Ammon's horn (tissue), 1 donor: ENCODE data around the gene CEP95.
"Not testable (repeated sequence)": the region's sequence is repeated elsewhere in the genome, so short reads cannot be mapped to it uniquely, and the experiment has no call there.

Experiments
- DNase-seq: peaks from one replicate; pipeline ENCODE4 v3.0.0-alpha.2; 2016; ENCODE audit warnings: low spot score

The CEP95 gene

GRCh38 chr17:64506576-64507412 lies at the start of gene CEP95:
TSS of gene CEP95 (plus strand) at chr17:64506977. CDS start at chr17:64507098, 121 bp downstream.
- peak; percentile 96 for DNase-seq

GRCh38 chr17:64457156-64457555 lies 49.6 kb upstream of the CEP95 start:
- DNase-seq, result no peak

- DNase-seq, result no peak
Measured at GRCh38 chr17:64458756-64459155, 48.0 kb upstream of the CEP95 start.

GRCh38 chr17:64459284-64459747 lies 47.5 kb upstream of the CEP95 start:
- no peak for DNase-seq

GRCh38 chr17:64459818-64460217 lies 47.0 kb upstream of the CEP95 start:
- not testable (repeated sequence) for DNase-seq

GRCh38 chr17:64460955-64461354 lies 45.8 kb upstream of the CEP95 start:
- no peak for DNase-seq

GRCh38 chr17:64461788-64462187 lies 45.0 kb upstream of the CEP95 start:
- DNase-seq, result no peak

GRCh38 chr17:64466019-64466735 lies 40.6 kb upstream of the CEP95 start:
- no peak for DNase-seq

GRCh38 chr17:64466834-64467233 lies 39.9 kb upstream of the CEP95 start:
- not testable (repeated sequence) for DNase-seq

- DNase-seq, result no peak
Measured at GRCh38 chr17:64470625-64471024, 36.2 kb upstream of the CEP95 start.

- no peak for DNase-seq
Measured at GRCh38 chr17:64471440-64471839, 35.3 kb upstream of the CEP95 start.

GRCh38 chr17:64472564-64472963 lies 34.2 kb upstream of the CEP95 start:
- DNase-seq, result no peak

GRCh38 chr17:64477849-64478248 lies 28.9 kb upstream of the CEP95 start:
- DNase-seq, result no peak

- no peak for DNase-seq
Measured at GRCh38 chr17:64480951-64481350, 25.8 kb upstream of the CEP95 start.

GRCh38 chr17:64484380-64484779 lies 22.4 kb upstream of the CEP95 start:
- DNase-seq, result no peak

GRCh38 chr17:64488301-64488700 lies 18.5 kb upstream of the CEP95 start:
- DNase-seq, result no peak

- DNase-seq, result peak; percentile 16
Measured at GRCh38 chr17:64491034-64491860, 15.5 kb upstream of the CEP95 start.

GRCh38 chr17:64491994-64492393 lies 14.8 kb upstream of the CEP95 start:
- no peak for DNase-seq

- DNase-seq, result no peak
Measured at GRCh38 chr17:64492481-64493109, 14.2 kb upstream of the CEP95 start.

GRCh38 chr17:64494121-64494520 lies 12.7 kb upstream of the CEP95 start:
- no peak for DNase-seq

GRCh38 chr17:64495300-64495699 lies 11.5 kb upstream of the CEP95 start:
- DNase-seq, result not testable (repeated sequence)

- no peak for DNase-seq
Measured at GRCh38 chr17:64496348-64496785, 10.4 kb upstream of the CEP95 start.
